ENCODE data around the gene HNRNPA1. TPM values are rescaled to one million over a fixed set of nuclear protein-coding genes. Genes with fewer than 3 reads are reported as not detected.

The HNRNPA1 gene
- total and polyA plus RNA-seq, 2 donors (not counting 3 experiments of a cell fraction or from before 2014, with no cell fraction given), result 566 to 1,470 TPM

DNA sequence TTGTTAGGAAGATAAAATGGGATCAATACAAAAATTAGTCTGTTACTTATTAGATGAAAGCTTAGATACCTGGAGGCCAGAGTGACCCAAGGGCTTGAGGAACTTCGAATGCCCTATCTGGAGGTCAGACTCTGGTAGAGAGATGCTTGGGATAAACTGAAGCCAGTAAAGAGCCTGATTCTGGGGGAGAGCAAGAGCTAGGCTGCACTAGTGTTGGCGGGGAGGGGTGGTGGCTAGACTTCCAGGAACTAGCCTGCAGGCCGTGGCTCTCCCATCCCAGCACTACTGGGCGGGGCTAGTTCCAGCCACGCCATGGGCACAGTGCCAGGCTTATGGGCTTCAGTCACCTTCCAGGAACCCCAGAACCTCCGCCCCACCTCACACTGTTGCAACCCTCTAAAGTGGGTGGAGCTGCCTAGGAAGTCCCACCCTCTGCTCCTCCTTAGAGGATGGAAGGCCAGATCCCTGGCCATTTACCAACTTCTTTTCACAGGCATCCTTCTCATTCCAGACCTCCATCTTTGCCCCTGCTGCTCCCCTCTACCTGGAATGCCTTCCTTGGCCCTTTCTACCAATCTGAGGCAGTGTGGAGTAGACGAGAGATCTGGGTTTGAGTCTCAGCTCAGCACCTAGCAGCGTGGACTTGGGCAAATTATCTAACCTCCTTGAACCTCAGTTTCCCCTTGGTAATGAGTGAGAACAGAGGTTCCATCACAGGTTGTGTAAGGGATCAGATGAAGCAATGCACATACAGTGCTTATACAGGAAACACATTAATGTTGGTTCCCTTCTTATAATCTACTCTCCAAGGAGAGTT lies 26.6 kb downstream of the HNRNPA1 start:
- Histone ChIP-seq H3K27ac (ENCODE audit: insufficient read depth, low read depth, low read length) (no peak overlapping the region), H3K4me2 (ENCODE audit: insufficient read depth, low read length) (no peak overlapping the region), H3K4me3 (replicated peaks in 1 of 3; ENCODE audit: insufficient read depth in 1 of 3, low read depth in 1 of 3, low read length in 3 of 3) (no peak overlapping the region), H3K9ac (replicated peaks; ENCODE audit: extremely low read depth, insufficient read depth, low read length) (no peak overlapping the region), H3K36me3 (ENCODE audit: control insufficient read depth in 2 of 2, extremely low read depth in 1 of 2, insufficient read depth in 2 of 2, low read length in 2 of 2) (no peaks in the 10 kb centered on the region), H3K4me1 (ENCODE audit: control insufficient read depth, extremely low read depth, insufficient read depth, low read length) (no peaks in the 10 kb centered on the region), H4K20me1 (replicated peaks; ENCODE audit: control insufficient read depth, extremely low read depth, insufficient read depth, low read length) (no peaks in the 10 kb centered on the region), H3K9me1 (replicated peaks; ENCODE audit: control insufficient read depth, extremely low read depth, insufficient read depth, low read length) (no peaks in the 10 kb centered on the region), H3K27me3 (ENCODE audit: control insufficient read depth in 2 of 2, insufficient read depth in 2 of 2, low read length in 2 of 2) (peaks cover 18 to 23% of the 10 kb centered on the region in 2 experiments), H3K79me2 (ENCODE audit: control insufficient read depth, insufficient read depth, low read length) (no peaks in the 10 kb centered on the region), H2AFZ (ENCODE audit: low read depth, low read length) (no peak overlapping the region), H3K9me3 (replicated peaks; ENCODE audit: control insufficient read depth, insufficient read depth, low read length) (no peaks in the 10 kb centered on the region)
- TF ChIP-seq FOS (IDR thresholded peaks at IDR 0.05; ENCODE audit: borderline replicate concordance, insufficient read depth, low read length) (no peak), MYC (IDR thresholded peaks at IDR 0.05; ENCODE audit: low read depth, low read length) (no peak), GATA2 (IDR thresholded peaks at IDR 0.05; ENCODE audit: insufficient read depth, insufficient read length, low read depth, low read length) (no peak), EZH2 (IDR thresholded peaks at IDR 0.05; ENCODE audit: borderline replicate concordance, low read depth, low read length, severe bottlenecking) (no peak), JUN (IDR thresholded peaks at IDR 0.05; ENCODE audit: borderline replicate concordance, insufficient read depth, insufficient read length, low read depth) (no peak), POLR2AphosphoS5 (IDR thresholded peaks at IDR 0.05; ENCODE audit: insufficient read depth, low read depth, low read length) (no peak), POLR2A (IDR thresholded peaks at IDR 0.05; ENCODE audit: low read depth, low read length) (no peak)
- TF ChIP-seq, protein P1, sequence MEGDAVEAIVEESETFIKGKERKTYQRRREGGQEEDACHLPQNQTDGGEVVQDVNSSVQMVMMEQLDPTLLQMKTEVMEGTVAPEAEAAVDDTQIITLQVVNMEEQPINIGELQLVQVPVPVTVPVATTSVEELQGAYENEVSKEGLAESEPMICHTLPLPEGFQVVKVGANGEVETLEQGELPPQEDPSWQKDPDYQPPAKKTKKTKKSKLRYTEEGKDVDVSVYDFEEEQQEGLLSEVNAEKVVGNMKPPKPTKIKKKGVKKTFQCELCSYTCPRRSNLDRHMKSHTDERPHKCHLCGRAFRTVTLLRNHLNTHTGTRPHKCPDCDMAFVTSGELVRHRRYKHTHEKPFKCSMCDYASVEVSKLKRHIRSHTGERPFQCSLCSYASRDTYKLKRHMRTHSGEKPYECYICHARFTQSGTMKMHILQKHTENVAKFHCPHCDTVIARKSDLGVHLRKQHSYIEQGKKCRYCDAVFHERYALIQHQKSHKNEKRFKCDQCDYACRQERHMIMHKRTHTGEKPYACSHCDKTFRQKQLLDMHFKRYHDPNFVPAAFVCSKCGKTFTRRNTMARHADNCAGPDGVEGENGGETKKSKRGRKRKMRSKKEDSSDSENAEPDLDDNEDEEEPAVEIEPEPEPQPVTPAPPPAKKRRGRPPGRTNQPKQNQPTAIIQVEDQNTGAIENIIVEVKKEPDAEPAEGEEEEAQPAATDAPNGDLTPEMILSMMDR (IDR thresholded peaks at IDR 0.05; ENCODE audit: extremely low read depth in 1 of 2, insufficient read depth in 1 of 2, low read depth in 1 of 2, low read length in 2 of 2), result no peak
- TF ChIP-seq, protein P2, sequence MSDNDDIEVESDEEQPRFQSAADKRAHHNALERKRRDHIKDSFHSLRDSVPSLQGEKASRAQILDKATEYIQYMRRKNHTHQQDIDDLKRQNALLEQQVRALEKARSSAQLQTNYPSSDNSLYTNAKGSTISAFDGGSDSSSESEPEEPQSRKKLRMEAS (IDR thresholded peaks at IDR 0.05; ENCODE audit: insufficient read depth, insufficient read length), result no peak
- ChIA-PET CTCF (interaction anchor here (0.8 to 1.9 kb wide), 10 partner anchors 8 to 72 kb away, joined by 3 to 7 read pairs (median 4); partner anchors contain the start of gene COPZ1), POLR2A (interaction anchor here (0.6 kb wide), 1 partner anchor 28 kb away, joined by 3 read pairs; no protein-coding TSS in a partner anchor)
- FAIRE-seq (no peak), DNase-seq (ENCODE audit: low read depth, low spot score) (no peak)
- intact Hi-C loops (cut with micrococcal nuclease), result no loop called here
- dilution Hi-C loops (cut with MboI; ENCODE audit: extremely low pct_ligation_motif_present, low sequenced_read_pairs), result no loop called here
- no TSS peak for BruUV-seq (replicated peaks)
